Measurements from ENCODE around the gene POU4F1.
"Not testable (repeated sequence)": the region's sequence is repeated elsewhere in the genome, so short reads cannot be mapped to it uniquely, and the experiment has no call there.

POU4F1 gene, protein sequence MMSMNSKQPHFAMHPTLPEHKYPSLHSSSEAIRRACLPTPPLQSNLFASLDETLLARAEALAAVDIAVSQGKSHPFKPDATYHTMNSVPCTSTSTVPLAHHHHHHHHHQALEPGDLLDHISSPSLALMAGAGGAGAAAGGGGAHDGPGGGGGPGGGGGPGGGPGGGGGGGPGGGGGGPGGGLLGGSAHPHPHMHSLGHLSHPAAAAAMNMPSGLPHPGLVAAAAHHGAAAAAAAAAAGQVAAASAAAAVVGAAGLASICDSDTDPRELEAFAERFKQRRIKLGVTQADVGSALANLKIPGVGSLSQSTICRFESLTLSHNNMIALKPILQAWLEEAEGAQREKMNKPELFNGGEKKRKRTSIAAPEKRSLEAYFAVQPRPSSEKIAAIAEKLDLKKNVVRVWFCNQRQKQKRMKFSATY

DNA sequence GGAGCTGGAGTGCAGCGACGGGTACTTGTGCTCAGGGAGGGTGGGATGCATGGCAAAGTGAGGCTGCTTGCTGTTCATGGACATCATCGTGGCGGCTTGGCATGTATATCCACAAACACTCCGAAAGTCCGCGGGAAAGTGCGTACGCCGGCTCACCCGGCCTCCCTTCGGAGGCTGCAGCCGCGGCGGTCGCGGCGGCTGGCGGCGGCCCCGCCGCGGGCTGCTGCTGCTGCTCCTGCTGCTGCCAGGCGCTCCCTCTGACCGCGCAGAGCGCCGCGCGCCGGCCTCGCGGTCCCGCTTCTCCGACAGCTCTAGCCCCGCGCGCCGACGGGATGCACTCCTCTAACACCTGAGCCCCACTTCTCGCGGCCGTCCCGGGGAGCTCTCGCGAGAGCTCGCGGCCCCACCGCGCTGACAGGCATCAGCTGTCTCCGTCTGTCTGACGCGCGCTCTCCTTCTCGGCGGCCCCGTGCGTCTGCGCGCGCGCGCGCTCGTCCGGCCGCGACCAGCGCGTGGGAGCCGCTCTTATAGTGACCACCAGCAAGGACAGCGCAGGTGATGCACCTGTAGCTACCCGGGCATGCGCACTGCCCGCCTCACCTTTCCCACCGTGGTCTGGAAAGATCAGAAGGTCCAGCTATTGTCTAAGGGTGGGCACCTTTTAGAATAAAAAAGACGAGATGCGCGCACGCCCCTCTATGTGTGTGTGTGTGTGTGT is at the start of gene POU4F1:
Gene POU4F1 (minus strand): TSS at position 313 of the 718 bp plus-strand sequence. CDS start 226 bp downstream, at position 87.
- no peak for DNase-seq

DNA sequence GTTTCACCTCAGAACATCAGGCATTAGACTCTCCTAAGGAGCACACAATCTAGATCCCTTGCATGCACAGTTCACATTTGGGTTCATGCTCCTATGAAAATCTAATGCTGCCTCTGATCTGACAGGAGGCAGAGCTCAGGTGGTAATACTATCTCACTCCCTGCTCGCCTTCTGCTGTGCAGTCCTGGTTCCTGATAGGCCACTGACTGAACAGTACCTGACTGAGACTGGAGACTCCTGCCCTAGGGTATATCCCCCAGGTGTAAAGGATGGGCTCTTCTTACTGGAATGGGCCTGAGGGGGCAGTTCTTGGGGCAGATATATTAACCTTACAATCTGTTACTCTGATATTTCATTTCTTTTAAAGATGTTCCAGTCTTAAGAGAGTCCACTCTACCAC is 49.3 kb upstream of the POU4F1 start:
- DNase-seq = no peak

DNA sequence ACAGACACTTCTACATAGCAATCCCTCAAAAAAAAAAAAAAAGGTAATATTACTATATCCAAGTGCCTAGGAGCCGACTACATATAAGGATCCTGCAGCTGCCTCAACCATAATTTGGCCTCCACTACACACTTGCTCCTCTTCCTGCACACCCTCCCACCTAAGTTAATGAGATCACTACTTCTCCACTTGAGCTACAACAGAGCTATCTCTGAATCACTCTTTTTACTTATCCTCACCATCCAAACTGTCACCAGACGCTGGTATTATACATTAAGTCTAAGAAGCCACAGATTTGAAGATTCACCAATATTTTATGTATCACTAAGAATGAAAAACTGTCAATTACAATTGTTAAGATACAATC is 47.3 kb upstream of the POU4F1 start:
- DNase-seq = no peak

DNA sequence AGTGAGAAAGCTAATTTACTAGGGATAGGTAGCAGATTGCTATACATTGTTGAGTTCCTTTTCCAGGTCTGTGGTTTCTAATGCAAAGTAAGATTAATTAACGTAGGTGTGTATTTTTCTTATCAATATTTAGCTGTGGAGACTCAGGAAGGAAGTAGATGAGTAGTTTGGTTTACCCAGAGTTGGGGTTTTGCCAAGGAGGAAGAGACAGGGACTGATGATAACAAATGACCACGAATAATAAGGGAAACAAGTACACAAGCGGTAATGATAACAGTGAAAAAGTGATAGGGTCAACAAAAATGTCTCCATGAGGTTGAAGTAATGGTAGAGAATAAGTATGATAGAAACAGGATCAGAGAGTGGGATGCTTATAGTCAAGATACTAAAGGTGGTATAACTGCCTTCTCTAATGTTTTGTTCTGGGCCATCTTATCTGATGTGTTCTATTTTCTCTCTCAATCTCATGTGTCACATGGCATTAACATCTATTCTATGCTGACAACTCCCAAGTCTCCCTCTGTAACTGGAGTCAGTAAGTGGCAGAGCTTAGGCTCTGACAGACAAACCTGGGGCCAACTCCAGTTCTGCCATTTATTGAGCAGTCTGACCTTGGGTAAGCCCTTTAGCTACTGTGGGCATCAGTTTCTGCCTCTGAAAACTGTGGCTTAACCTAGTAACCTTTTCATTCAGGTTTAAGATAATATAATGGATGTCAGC is 46.8 kb upstream of the POU4F1 start:
- no peak for DNase-seq

DNA sequence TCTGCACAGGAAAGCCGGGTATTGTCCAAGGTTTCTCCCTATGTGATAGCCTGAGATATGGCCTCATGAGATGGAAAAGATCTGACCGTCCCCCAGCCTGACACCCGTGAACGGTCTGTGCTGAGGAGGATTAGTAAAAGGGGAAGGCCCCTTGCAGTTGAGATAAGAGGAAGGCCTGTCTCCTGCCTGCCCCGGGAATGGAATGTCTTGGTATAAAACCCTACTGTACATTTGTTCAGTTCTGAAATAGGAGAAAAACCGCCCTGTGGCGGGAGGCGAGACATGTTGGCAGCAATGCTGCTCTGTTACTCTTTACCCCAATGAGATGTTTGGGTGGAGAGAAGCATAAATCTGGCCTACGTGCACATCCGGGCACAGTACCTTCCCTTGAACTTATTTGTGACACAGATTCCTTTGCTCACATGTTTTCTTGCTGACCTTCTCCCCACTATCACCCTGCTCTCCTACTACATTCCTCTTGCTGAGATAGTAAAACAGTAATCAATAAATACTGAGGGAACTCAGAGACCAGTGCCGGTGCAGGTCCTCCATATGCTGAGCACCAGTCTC is 43.8 kb upstream of the POU4F1 start:
- not testable (repeated sequence) for DNase-seq

DNA sequence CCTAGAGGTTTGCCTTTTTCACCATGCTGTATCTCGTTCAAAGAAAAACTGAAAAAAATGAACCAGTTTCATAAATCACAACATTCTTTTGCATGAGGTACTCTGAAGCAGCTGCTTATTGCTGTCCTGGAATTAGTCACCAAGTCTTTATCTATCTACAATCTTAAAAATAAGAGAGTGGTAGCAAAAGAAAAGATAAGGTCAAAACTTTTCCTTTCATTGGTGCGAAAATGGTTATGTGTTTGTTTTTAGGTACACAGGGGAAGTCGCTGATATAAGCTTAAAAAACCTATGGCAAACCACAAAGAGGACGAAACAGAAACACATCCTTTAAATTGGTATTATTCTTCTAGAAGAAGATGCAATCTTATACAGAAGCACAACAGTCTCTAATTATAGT is 34.9 kb upstream of the POU4F1 start:
- DNase-seq = no peak

DNA sequence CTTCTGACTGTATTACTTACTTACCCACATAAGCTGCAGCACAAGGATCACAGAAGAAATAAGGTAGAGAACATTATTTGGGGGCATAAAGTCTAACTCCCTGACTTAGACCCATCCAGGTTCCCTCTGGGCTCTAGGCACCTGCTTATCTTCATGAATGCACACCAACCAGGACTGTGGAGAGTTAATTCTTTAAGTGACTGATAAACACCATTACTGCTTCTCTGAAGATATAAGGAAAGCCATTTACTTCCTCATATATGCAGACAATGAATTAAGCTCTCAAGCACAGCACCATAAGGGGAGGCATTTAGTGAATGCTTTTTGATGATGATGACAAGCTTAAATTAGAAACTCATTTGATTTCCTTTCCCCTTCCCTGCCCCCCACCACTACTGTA is 33.1 kb upstream of the POU4F1 start:
- DNase-seq = no peak

DNA sequence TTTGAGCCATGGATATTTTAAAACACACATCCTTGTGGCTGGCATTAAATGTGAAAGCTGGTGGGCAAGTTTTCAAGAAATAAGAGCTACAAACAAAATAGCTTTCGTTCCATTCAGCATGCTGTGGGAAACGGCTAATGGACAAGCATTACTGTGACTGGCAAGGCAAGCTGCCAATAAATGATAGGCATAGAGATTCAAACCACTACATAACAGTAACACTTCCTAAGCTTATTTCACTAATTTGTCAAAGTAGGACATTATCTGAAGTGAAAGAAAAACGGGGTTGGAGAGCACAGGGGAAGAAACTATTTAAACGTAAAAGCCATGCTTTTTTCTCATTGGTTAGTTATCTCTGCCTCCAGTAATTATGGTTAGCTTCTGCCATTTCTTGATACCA is 29.6 kb upstream of the POU4F1 start:
- DNase-seq = no peak

DNA sequence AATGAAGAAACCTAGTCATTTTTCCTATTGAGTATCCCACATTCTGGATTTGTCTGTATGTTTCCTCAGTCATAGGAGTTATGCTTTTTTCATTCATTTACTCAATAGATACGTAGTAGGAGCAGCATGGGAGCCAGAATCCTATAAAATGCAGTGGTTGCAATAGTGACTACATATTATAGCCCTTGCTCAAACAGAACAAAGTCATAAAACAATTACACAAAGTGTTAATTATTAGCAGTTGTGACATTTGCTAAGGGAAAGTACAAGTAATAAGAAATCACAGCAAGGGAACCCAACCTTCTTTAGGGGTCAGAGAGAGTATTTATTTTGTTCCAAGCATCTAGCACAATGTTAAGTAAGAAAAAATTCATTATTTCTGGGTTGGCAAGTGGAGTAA is 27.7 kb upstream of the POU4F1 start:
- no peak for DNase-seq

DNA sequence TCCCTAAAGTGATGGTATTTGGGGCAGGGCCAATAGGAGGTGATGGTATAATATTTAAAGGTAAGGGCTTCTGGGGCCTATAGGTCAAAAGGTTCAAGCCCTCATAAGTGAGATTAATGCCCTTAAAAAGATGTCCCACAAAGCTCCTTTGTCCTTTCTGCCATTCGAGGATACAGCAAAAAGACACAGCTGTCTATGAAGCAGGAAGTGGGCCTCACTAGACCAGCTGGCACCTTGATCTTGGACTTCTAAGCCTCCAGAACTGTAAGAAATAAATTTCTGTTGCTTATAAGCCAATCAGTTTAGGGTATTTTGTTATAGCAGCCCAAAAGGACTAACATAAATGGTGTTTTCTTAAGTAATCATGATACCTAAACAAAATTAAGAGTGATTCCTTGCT is 27.2 kb upstream of the POU4F1 start:
- DNase-seq = no peak

DNA sequence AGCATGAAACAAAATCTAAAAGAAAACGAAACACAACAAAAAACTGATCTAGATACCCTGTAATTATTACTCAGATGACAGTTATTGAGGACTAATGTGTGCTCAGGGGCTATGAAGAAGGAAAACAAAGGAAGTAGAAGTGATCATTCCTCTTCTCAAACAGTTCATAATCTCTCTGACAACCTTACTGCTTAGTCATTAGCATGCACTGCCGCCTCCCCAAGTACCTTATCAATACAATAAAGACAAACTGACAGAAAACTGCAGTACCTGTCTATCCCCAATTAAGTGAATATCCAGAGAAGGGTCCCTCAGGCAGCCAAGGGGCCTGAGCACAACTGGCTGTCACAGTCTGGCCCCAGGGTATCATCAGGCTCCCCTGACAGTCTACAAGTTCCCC is 22.0 kb upstream of the POU4F1 start:
- no peak for DNase-seq

DNA sequence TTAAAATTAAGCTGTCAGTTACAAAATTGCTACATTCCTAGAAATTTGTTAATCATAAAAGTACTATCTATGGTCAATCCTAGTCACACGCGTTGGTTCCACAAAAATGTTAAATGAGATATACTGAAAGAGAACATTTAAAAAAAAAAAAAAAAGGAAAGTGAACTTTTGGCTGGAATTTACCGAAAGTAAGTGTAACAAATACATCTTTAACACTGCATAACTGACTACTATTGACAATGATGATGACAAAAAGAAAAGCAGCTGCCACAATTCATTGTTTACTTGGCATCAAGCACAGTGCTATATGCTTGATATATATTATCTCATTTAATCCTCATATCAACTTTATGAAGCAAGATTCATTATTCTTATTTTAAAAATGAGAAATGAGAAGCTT is 19.8 kb upstream of the POU4F1 start:
- no peak for DNase-seq

DNA sequence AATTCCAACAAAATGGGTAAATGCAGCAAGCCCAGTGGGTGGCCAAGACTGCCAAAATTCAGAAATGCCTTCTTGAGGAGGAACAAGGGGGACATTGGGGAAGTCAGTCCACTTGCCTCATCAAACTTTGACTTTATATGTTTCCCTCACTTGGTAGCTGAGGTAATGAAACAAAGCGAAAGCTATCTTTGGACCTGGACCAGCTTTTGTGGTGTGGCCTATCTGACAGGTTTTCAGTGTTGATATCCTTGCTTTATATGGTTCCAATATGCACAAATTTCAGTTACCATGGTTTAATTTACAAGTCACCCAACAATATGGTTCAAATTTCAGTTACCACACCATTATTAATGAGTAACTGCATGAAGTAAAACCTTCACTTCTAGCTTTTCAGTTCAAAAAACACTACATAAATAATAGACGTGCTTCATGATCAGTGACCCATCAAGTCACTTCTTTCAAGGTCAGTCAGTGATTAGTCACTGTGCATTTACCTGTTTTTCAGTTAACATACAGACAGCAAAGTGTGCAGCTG is 17.7 kb upstream of the POU4F1 start:
- no peak for DNase-seq

DNA sequence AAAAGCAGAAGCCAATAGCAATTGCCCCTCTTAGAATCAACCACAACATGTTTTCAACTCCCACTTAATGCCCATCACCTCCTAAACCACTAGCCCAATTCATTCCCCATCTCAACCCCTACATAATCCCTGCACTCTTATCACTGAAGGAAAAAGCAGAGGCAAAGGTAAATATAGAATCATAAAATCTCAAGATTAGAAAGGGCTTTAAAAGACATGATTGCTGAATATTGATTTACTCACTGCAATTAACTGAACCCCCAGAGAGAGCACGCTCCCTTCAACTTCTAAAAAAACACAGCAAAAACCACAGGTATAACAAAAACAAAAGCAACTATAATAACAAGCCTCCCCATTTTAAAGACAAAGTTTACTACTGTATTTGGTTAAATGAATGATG is 15.1 kb upstream of the POU4F1 start:
- DNase-seq = no peak

DNA sequence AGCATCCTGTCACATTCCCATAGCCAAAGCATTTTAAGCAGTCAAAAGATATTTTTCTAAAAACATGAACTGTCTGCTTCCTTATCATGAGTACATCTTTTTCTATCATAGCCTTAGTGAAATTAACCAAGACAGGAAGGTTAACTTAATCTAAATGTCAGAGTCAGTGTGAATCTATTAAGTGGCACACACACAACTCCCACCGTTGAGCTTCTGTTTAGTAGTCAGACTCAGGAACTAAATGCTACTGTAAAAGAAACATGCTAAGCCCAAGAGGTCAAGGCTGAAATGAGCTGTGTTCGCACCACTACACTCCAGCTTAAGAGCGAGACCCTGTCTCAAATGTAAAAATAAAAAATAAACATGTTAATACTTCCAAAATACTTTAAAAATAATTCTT is 7.7 kb upstream of the POU4F1 start:
- DNase-seq = no peak

DNA sequence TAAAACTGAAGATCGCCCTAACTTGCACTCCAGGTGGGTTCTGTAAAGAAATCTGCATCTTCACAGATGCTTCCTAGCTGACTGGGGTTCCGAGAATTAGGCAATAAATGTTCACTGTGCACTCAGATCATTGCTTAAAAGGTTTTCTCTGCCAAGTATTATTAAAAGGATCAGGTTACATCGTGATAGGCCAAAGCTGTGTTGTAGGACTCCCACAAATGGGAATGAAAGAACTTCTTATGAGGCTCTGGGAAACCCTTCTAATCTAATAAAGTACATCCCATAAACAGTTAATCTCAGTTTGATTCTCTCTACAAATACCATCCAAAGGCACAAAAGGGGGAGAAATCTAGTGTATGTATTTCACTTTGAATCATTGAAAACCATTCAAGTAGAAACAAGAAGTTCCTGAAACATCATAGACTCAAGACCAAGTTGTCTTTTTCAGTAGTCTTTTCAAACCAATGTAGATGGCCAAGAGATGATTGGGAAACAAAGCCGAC is 7.1 kb upstream of the POU4F1 start:
- DNase-seq = no peak

DNA sequence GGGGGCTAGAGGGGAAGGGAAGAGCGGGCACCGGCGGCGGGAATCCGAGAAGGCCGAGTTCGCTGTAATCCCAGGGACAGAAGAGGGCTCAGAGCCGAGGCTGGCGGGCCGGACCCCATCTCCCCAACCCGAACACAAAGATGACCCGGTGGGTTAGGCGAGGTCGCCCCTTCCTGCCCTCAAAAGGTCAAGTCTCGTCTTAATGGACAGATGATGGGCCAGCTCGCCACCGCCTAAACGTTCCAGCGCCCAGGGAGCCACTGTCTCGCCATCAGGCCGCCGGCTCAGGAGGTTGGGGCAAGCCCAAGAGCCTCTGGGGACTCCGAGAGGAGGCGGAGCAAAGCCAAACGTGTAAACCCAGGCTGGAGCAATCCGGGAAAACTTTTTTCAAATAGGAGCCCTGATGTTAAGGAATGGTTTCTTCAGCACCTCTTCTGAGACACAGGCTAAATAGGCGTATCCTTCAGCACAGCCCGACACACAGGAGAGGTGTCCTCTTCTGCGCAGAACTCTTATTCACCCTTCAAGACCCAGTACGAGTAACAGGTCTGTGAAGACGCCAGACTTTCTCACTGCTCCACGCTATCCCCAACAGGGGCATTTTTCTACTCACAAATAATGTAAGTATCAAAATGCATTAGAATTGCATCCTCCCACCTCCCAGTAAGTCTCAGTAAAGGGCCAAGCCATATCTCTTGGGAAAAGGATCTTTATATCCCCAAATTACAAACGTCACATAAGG is 6.3 kb upstream of the POU4F1 start:
- no peak for DNase-seq

DNA sequence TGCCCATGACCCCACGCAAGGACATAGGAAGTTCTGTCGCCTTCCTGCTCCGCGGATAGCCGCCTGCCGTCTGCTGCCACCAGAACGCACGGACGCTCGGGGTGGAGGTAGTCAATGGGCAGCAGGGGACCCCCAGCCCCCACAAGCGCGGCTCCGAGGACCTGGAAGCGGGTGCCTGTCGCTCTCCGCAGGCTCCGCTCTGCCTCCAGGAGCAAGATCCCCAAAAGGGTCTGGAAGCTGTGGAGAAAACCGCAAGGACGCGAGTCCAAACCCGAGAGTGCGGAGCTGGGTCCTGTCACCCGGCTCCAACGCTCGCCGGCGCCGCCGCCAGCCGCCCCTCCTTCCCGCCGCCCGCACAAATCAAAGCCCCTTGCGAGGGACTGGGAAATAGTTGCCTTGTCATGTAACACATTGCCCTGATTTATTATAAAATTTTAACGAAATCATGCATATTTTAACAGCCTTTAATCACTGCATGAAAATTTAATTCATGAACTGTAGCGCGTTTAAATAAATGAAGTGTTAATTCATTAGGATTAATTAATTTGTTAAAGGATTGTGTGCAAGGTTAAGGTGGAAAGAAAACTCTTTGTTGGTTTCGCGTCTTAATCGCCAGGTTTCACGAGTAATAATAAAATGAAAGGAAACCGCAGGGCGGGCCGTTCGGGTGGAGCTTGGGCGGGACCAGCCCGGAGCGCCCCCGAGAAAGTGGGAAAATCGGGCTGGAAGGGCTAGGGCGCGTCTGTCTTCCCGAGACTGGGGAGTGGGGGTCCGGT is 5.5 kb upstream of the POU4F1 start:
- no peak for DNase-seq

DNA sequence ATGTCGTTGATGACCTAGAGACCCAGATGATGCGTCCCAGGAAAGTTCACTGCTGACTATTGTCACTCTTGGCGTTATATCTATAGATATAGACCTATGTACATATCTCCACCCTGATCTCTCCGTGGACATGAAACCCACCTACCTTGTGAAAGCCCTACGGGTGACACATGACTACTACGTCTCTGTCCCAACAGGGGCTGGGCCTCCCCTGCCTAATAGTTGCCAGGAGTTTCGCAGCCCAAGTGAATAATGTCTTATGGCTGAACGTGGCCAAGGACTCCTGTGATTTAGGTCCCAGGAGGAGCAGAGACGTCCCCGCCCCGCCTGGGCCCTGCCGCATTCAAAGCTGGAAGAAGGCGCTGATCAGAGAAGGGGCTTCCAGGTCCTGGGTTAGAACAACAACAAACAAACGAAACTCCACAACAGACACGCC is 4.9 kb upstream of the POU4F1 start:
- no peak for DNase-seq

DNA sequence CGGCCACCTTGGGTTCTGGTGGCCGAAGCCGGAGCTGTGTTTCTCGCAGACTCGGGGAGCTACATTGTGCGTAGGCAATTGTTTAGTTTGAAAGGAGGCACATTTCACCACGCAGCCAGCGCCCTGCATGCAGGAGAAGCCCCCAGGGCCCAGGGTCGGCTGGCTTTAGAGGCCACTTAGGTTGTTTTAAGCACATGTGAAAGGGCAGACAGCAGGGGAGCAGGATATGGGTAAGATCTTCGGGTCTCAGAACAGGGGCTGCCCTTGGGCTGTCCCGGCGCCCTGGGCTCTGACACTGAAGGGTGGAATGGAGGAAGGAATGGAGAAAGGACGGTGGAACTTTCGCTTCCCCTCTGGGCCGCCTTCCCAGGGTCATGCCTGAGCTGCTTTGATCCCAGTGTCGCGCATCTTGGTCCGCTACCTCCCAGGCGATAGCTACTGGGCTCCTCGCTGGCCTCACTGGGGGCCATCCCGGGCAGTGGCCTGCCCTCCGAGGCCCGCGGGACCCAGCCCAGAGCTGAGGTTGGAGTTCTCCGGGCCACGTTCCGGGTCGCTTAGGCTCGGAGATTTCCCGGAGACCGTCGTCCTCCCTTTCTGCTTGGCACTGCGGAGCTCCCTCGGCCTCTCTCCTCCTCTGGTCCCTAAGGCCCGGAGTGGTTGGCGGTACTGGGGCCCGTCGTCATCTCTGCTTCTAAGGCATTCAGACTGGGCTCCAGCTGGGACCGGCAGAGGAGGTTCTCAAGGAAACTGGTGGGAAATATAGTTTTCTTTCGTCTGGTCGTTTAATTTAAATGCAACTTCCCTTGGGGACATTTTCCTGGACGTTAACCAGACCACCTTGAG is 4.3 kb upstream of the POU4F1 start:
- no peak for DNase-seq

All from activated effector memory CD4-positive, alpha-beta T cell treated with Interleukin-2 at 50 U/mL for 16 hours (primary cell).